ENCODE measurements around the gene ESR1. TPM values are rescaled to one million over a fixed set of nuclear protein-coding genes. Genes with fewer than 3 reads are reported as not detected.
"Not testable (repeated sequence)": the region's sequence is repeated elsewhere in the genome, so short reads cannot be mapped to it uniquely, and the experiment has no call there.

Gene ESR1
- total and polyA plus RNA-seq, 9 donors: 0.44 to 2.5 (median 1.1) TPM

GRCh38 chr6:152062476-152062875 lies 255.0 kb downstream of the ESR1 start:
- 48% methylated on average over 2 of the region's 5 CpGs for WGBS (ENCODE audit: insufficient coverage)
- no peak overlapping the region for H3K27ac ChIP-seq (ENCODE audit: low read length)

GRCh38 chr6:152063170-152063921 lies 255.9 kb downstream of the ESR1 start:
- Histone ChIP-seq H3K4me3 (ENCODE audit: low read length) (no peak overlapping the region), H3K27me3 (ENCODE audit: control insufficient read depth, insufficient read depth, low read length) (no peaks in the 10 kb centered on the region), H3K36me3 (ENCODE audit: control insufficient read depth, insufficient read depth, low read length) (no peaks in the 10 kb centered on the region), H3K4me1 (ENCODE audit: control insufficient read depth, insufficient read depth, low read length) (no peaks in the 10 kb centered on the region), H3K27ac (ENCODE audit: low read length) (no peak overlapping the region), H3K9me3 (replicated peaks; ENCODE audit: control insufficient read depth, low read depth, low read length) (no peaks in the 10 kb centered on the region)
- no peak for DNase-seq
- WGBS (ENCODE audit: insufficient coverage): 82% methylated on average over 9 of the region's 10 CpGs

More at GRCh38 chr6:152062476-152062875, 255.0 kb downstream of the ESR1 start:
- no peaks in the 10 kb centered on the region for H3K36me3 ChIP-seq (ENCODE audit: control insufficient read depth, insufficient read depth, low read length)
- no peak for DNase-seq
- H3K4me3 ChIP-seq (ENCODE audit: low read length): no peak overlapping the region
- H3K9me3 ChIP-seq (replicated peaks; ENCODE audit: control insufficient read depth, low read depth, low read length): no peaks in the 10 kb centered on the region
- no peaks in the 10 kb centered on the region for H3K4me1 ChIP-seq (ENCODE audit: control insufficient read depth, insufficient read depth, low read length)
- no peaks in the 10 kb centered on the region for H3K27me3 ChIP-seq (ENCODE audit: control insufficient read depth, insufficient read depth, low read length)

GRCh38 chr6:152068622-152069261 lies 261.3 kb downstream of the ESR1 start:
- Histone ChIP-seq H3K27me3 (ENCODE audit: control insufficient read depth, insufficient read depth, low read length) (no peaks in the 10 kb centered on the region), H3K36me3 (ENCODE audit: control insufficient read depth, insufficient read depth, low read length) (no peaks in the 10 kb centered on the region), H3K4me3 (ENCODE audit: low read length) (no peak overlapping the region), H3K9me3 (replicated peaks; ENCODE audit: control insufficient read depth, low read depth, low read length) (no peaks in the 10 kb centered on the region), H3K4me1 (ENCODE audit: control insufficient read depth, insufficient read depth, low read length) (no peaks in the 10 kb centered on the region), H3K27ac (ENCODE audit: low read length) (no peak overlapping the region)
- no peak for DNase-seq
- WGBS (ENCODE audit: insufficient coverage): 72% methylated on average over 2 of the region's 4 CpGs

GRCh38 chr6:152070556-152070955 lies 263.1 kb downstream of the ESR1 start:
- Histone ChIP-seq H3K36me3 (ENCODE audit: control insufficient read depth, insufficient read depth, low read length) (no peaks in the 10 kb centered on the region), H3K27ac (ENCODE audit: low read length) (no peak overlapping the region), H3K4me3 (ENCODE audit: low read length) (no peak overlapping the region), H3K4me1 (ENCODE audit: control insufficient read depth, insufficient read depth, low read length) (no peaks in the 10 kb centered on the region), H3K27me3 (ENCODE audit: control insufficient read depth, insufficient read depth, low read length) (no peaks in the 10 kb centered on the region), H3K9me3 (replicated peaks; ENCODE audit: control insufficient read depth, low read depth, low read length) (peaks cover 4% of the 10 kb centered on the region)
- no CpG with 5 or more reads among the region's 5 CpGs for WGBS (ENCODE audit: insufficient coverage)
- DNase-seq: no peak

- Histone ChIP-seq H3K4me1 (ENCODE audit: control insufficient read depth, insufficient read depth, low read length) (no peaks in the 10 kb centered on the region), H3K36me3 (ENCODE audit: control insufficient read depth, insufficient read depth, low read length) (no peaks in the 10 kb centered on the region), H3K27ac (ENCODE audit: low read length) (no peak overlapping the region), H3K27me3 (ENCODE audit: control insufficient read depth, insufficient read depth, low read length) (no peaks in the 10 kb centered on the region), H3K9me3 (replicated peaks; ENCODE audit: control insufficient read depth, low read depth, low read length) (peaks cover 6% of the 10 kb centered on the region), H3K4me3 (ENCODE audit: low read length) (no peak overlapping the region)
- DNase-seq: no peak
- WGBS (ENCODE audit: insufficient coverage): no CpG with 5 or more reads among the region's 3 CpGs
Measured at GRCh38 chr6:152071318-152071717, 263.8 kb downstream of the ESR1 start.

GRCh38 chr6:152071843-152072242 lies 264.4 kb downstream of the ESR1 start:
- WGBS (ENCODE audit: insufficient coverage): no CpG with 5 or more reads among the region's 3 CpGs
- no peak for DNase-seq
- H3K4me3 ChIP-seq (ENCODE audit: low read length): no peak overlapping the region
- no peaks in the 10 kb centered on the region for H3K4me1 ChIP-seq (ENCODE audit: control insufficient read depth, insufficient read depth, low read length)
- H3K9me3 ChIP-seq (replicated peaks; ENCODE audit: control insufficient read depth, low read depth, low read length): peaks cover 7% of the 10 kb centered on the region
- no peak overlapping the region for H3K27ac ChIP-seq (ENCODE audit: low read length)
- H3K27me3 ChIP-seq (ENCODE audit: control insufficient read depth, insufficient read depth, low read length): no peaks in the 10 kb centered on the region
- no peaks in the 10 kb centered on the region for H3K36me3 ChIP-seq (ENCODE audit: control insufficient read depth, insufficient read depth, low read length)

GRCh38 chr6:152076242-152076641 lies 268.8 kb downstream of the ESR1 start:
- H3K4me1 ChIP-seq (ENCODE audit: control insufficient read depth, insufficient read depth, low read length); H3K27ac ChIP-seq (ENCODE audit: low read length); H3K27me3 ChIP-seq (ENCODE audit: control insufficient read depth, insufficient read depth, low read length); H3K9me3 ChIP-seq (replicated peaks; ENCODE audit: control insufficient read depth, low read depth, low read length); H3K4me3 ChIP-seq (ENCODE audit: low read length); DNase-seq; H3K36me3 ChIP-seq (ENCODE audit: control insufficient read depth, insufficient read depth, low read length): not testable (repeated sequence)
- 81% methylated on average over 2 of the region's 3 CpGs for WGBS (ENCODE audit: insufficient coverage)

GRCh38 chr6:152078001-152078400 lies 270.5 kb downstream of the ESR1 start:
- Histone ChIP-seq H3K36me3 (ENCODE audit: control insufficient read depth, insufficient read depth, low read length) (no peaks in the 10 kb centered on the region), H3K27ac (ENCODE audit: low read length) (no peak overlapping the region), H3K9me3 (replicated peaks; ENCODE audit: control insufficient read depth, low read depth, low read length) (peaks cover 7% of the 10 kb centered on the region), H3K4me3 (ENCODE audit: low read length) (no peak overlapping the region), H3K27me3 (ENCODE audit: control insufficient read depth, insufficient read depth, low read length) (no peaks in the 10 kb centered on the region), H3K4me1 (ENCODE audit: control insufficient read depth, insufficient read depth, low read length) (no peaks in the 10 kb centered on the region)
- DNase-seq: no peak
- WGBS (ENCODE audit: insufficient coverage): no CpG with 5 or more reads among the region's 4 CpGs

- Histone ChIP-seq H3K4me1 (ENCODE audit: control insufficient read depth, insufficient read depth, low read length) (no peaks in the 10 kb centered on the region), H3K4me3 (ENCODE audit: low read length) (no peak overlapping the region), H3K27me3 (ENCODE audit: control insufficient read depth, insufficient read depth, low read length) (no peaks in the 10 kb centered on the region), H3K36me3 (ENCODE audit: control insufficient read depth, insufficient read depth, low read length) (no peaks in the 10 kb centered on the region), H3K9me3 (replicated peaks; ENCODE audit: control insufficient read depth, low read depth, low read length) (peaks cover 7% of the 10 kb centered on the region), H3K27ac (ENCODE audit: low read length) (no peak overlapping the region)
- WGBS (ENCODE audit: insufficient coverage): 75% methylated on average over 6 of the region's 7 CpGs
- DNase-seq: no peak
Measured at GRCh38 chr6:152078804-152079203, 271.3 kb downstream of the ESR1 start.

- Histone ChIP-seq H3K4me3 (ENCODE audit: low read length) (no peak overlapping the region), H3K27ac (ENCODE audit: low read length) (no peak overlapping the region), H3K9me3 (replicated peaks; ENCODE audit: control insufficient read depth, low read depth, low read length) (no peaks in the 10 kb centered on the region), H3K36me3 (ENCODE audit: control insufficient read depth, insufficient read depth, low read length) (no peaks in the 10 kb centered on the region), H3K4me1 (ENCODE audit: control insufficient read depth, insufficient read depth, low read length) (no peaks in the 10 kb centered on the region), H3K27me3 (ENCODE audit: control insufficient read depth, insufficient read depth, low read length) (no peaks in the 10 kb centered on the region)
- no peak for DNase-seq
- 67% methylated on average over 3 of the region's 4 CpGs for WGBS (ENCODE audit: insufficient coverage)
Measured at GRCh38 chr6:152085451-152085921, 278.0 kb downstream of the ESR1 start.
